Prostate gland (tissue), 2 donors: Measurements from ENCODE around the gene ERRFI1.

Source experiments
- POLR2A ChIP-seq: fragments of 450-650 bp; IDR thresholded peaks from one replicate; pipeline ENCODE4 v1.6.1; 2016; ENCODE audit warnings: antibody characterized with exemption, mild to moderate bottlenecking
- POLR2AphosphoS5 ChIP-seq: sonication (generic); formaldehyde crosslinking; IDR thresholded peaks from one replicate; pipeline ENCODE4 v1.6.1; 2017; ENCODE audit warnings: antibody characterized with exemption
- TF ChIP-seq, protein P1 (sequence below), 4 experiments: fragments of 200-600 bp in 2 of 4; fragments of 450-650 bp in 2 of 4; sonication (generic) in 2 of 4; IDR thresholded peaks; 1 replicate in 3 of 4; 2 replicates in 1 of 4; pipeline ENCODE4 v1.5.1; 2016 to 2019; ENCODE audit warnings: antibody characterized with exemption in 4 of 4, mild to moderate bottlenecking in 2 of 4, moderate library complexity in 2 of 4

- TF ChIP-seq, protein P1, sequence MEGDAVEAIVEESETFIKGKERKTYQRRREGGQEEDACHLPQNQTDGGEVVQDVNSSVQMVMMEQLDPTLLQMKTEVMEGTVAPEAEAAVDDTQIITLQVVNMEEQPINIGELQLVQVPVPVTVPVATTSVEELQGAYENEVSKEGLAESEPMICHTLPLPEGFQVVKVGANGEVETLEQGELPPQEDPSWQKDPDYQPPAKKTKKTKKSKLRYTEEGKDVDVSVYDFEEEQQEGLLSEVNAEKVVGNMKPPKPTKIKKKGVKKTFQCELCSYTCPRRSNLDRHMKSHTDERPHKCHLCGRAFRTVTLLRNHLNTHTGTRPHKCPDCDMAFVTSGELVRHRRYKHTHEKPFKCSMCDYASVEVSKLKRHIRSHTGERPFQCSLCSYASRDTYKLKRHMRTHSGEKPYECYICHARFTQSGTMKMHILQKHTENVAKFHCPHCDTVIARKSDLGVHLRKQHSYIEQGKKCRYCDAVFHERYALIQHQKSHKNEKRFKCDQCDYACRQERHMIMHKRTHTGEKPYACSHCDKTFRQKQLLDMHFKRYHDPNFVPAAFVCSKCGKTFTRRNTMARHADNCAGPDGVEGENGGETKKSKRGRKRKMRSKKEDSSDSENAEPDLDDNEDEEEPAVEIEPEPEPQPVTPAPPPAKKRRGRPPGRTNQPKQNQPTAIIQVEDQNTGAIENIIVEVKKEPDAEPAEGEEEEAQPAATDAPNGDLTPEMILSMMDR (IDR thresholded peaks at IDR 0.05): no peak
- no peak for TF ChIP-seq POLR2A
- no peak for TF ChIP-seq POLR2AphosphoS5
Observed at GRCh38 chr1:8011923-8012858, 13.9 kb downstream of the ERRFI1 start.
